ENCODE results near the gene BRD7. TPM values are rescaled to one million over a fixed set of nuclear protein-coding genes. Genes with fewer than 3 reads are reported as not detected.
A peak's percentile ranks its signal among the peaks of the same experiment; 100 is the strongest.

The BRD7 gene
- total and polyA plus RNA-seq, 10 of the 15 experiments (the other 5 are each of a cell fraction or from before 2014, with no cell fraction given): 16.9 to 74.7 (median 52.0) TPM

GRCh38 chr16:50272687-50273381 is 96.0 kb downstream of the BRD7 start:
- Histone ChIP-seq H3K9me3 (replicated peaks; ENCODE audit: control insufficient read depth, insufficient read depth, low read length) (no peaks in the 10 kb centered on the region; the same call in 2 of the 3 replicates), H3K9ac (ENCODE audit: control insufficient read depth, insufficient read depth, low read length) (no peak overlapping the region), H2AFZ (ENCODE audit: control insufficient read depth, low read depth, low read length) (no peak overlapping the region), H3K27ac (ENCODE audit: control insufficient read depth, insufficient read depth) (peak overlapping the region; percentile 93), H3K4me2 (ENCODE audit: control insufficient read depth, insufficient read depth) (no peak overlapping the region), H3K79me2 (ENCODE audit: control insufficient read depth, insufficient read depth, low read length) (peaks cover 52% of the 10 kb centered on the region), H4K20me1 (ENCODE audit: control insufficient read depth, insufficient read depth) (no peaks in the 10 kb centered on the region), H3K4me3 (no peak overlapping the region), H3K36me3 (ENCODE audit: control insufficient read depth in 2 of 2, insufficient read depth in 2 of 2, low read length in 1 of 2) (0 out of 4 replicates have a peak, but pooled peaks cover 0 to 2% of the 10 kb centered on the region in 2 experiments), H3K4me1 (ENCODE audit: control insufficient read depth, insufficient read depth, low read length) (peaks cover 40% of the 10 kb centered on the region), H3K27me3 (replicated peaks in 1 of 2; ENCODE audit: control insufficient read depth in 2 of 2, insufficient read depth in 2 of 2, low read length in 1 of 2) (no peaks in the 10 kb centered on the region)
- RAD21 ChIA-PET (ENCODE audit: unreplicated experiment): interaction anchor here (0.9 to 3.8 kb wide), 7 partner anchors 9 to 393 kb away, joined by 3 to 24 read pairs (median 6); partner anchors contain the start of gene CNEP1R1
- no TSS peak for BruUV-seq (replicated peaks)
- in situ Hi-C loops (cut with MboI) (no loop called here), intact Hi-C loops (cut with micrococcal nuclease; ENCODE audit: unreplicated experiment) (loop anchor here (5.0 to 10.0 kb wide), 2 partner anchors 118 to 409 kb away; partner anchors contain the start of genes SNX20 and TENT4B)
- 80% methylated on average over 5 of the region's 5 CpGs for WGBS (ENCODE audit: insufficient coverage, insufficient replicate concordance, low lambda C conversion rate, missing lambda C conversion rate)
- CTCF ChIA-PET: interaction anchor here (0.8 to 4.3 kb wide), 8 partner anchors 8 to 474 kb away, joined by 3 to 44 read pairs (median 6); partner anchors contain the start of gene ADCY7
- ATAC-seq (no peak), DNase-seq (ENCODE audit: low read depth, low spot score) (no peak), FAIRE-seq (no peak)
- SMC1A ChIA-PET (ENCODE audit: uncharacterized antibody, unreplicated experiment): interaction anchor here (1.1 to 4.0 kb wide), 8 partner anchors 7 to 149 kb away, joined by 3 to 24 read pairs (median 6); partner anchors contain the start of gene ADCY7
- POLR2A ChIA-PET: interaction anchor here (0.6 to 2.6 kb wide), 6 partner anchors 9 to 472 kb away, joined by 3 to 17 read pairs (median 4); no protein-coding TSS in a partner anchor
- TF ChIP-seq MAX (IDR thresholded peaks at IDR 0.05; ENCODE audit: low read depth, low read length) (no peak), JUNB (IDR thresholded peaks at IDR 0.05) (no peak), MEF2B (IDR thresholded peaks at IDR 0.05; ENCODE audit: partially characterized antibody, poor library complexity, severe bottlenecking) (peak; percentile 68), SMARCA5 (IDR thresholded peaks at IDR 0.05) (peak; percentile 78)

Measured in GM12878 (cell line).